GM21786 (cell line): ENCODE results near the gene SLC25A4.
"Not testable (repeated sequence)": the region's sequence is repeated elsewhere in the genome, so short reads cannot be mapped to it uniquely, and the experiment has no call there.

Experiments used
- ATAC-seq: cut with Tn5 transposase; IDR thresholded peaks from one replicate; pipeline ENCODE4 v1.9.1; 2021; ENCODE audit not compliant: unreplicated experiment

Gene SLC25A4

DNA sequence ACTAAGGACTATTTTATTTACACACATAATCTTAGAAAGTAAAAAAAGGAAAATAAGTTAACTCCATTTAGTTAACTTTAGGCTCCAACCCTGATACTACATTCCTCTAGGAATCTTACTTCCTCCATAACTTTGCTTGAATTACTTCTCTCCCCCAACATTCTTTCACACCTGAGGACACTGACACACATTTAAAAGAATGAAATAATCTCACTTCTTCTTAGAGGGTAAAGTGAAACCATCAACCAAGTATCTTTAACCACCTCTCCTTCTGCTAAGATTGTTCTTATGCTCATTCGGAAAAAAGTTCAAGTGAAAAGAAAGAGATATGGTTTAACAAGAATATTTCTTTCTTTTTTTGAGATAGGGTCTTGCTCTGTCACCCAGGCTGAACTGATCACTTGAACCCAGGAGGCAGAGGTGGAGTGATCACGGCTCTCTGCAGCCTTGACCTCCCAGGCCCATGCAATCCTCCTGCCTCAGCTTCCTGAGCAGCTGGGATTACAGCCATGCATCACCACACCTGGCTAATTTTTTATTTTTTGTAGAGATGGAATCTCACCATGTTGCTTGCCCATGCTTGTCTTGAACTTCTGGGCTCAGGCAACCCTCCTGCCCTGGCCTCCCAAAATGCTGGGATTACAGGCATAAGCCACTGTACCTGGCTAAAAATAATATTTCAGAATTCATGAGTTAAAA is 28.5 kb downstream of the SLC25A4 start:
- peak; percentile 80 for ATAC-seq

DNA sequence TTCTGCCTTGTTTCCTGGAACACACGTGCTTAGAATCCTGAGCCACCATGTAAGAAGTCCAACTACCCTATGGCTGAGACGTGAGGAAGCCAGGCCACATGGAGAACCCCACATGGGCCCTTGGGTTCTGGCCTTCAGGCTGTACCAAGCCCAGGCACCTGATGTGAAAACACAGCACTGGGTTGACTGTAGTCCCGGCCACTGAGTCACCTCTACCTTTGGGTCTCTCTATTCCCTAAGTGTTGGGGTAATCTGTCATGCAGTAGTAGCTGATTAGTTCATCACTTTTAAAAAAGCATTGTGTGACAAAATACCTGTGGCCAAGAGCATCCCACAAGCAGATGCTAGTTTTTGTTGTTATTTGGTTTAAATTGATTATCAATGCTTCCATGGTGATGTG is 36.4 kb downstream of the SLC25A4 start:
- no peak for ATAC-seq

DNA sequence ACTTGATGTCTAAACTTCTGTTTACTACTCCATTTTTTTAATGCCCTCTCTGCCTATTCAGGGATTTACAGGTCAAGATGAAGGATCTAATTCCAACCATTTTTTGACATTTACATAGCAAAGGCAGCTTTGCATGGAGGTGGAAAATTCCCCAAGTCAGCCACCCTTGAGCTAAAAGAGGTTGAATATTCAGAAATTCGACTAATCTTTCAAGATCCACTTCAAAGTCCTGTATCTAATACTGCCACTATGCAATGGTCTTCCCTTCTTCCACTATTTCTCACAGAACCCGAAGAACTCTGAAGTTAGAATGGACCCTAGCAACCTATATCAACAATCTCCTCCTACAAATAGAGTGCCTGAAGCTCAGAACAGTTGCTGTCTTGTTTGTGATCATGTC is 39.2 kb downstream of the SLC25A4 start:
- no peak for ATAC-seq

DNA sequence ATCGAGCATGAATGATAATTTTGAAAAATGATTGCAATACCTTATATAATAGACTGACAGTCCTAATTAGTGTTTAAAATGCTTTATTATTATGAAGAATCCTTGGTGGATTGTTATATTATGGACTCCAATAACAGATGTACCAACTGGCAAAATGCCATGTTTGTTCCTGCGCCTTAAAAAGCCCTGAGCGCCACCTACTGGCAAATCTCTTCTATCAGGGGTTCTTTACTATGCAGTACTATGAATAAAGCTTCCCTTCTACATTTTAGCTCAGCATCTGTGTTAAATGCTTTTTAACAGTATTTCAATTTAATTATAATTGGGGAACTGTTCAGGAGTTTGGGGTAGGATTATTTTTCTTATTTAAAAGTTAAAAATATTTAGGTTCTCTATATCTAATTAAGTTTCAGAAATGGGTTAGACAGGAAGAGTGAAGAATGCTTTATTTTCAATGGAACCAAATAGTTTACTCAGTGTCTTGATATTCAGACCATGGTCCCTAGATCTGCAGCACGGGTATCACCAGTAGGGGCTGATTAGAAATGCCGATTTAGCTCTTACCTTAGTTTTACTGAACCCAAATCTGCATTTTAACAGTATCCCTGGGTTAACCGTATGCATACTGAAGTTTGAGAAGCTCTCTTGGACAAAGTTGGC is 40.7 kb downstream of the SLC25A4 start:
- peak; percentile 56 for ATAC-seq

DNA sequence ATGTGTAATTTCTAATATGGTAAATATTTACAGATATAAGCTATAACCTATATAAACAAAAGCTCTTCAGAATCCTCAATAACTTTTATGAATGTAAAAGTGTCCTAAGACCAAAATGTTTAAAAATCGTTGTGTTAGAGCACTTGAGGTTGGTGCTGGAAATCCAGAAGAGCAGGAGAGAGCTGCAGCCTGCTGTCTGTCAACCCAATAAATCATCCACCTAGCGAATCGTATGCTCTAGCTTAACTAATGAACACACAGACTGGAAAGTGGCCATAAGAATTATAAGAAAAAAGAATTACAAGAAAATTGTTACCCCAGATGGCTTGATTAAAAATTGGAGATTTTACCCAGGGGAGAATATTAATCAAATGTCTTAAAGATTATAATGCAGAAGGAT is 43.7 kb downstream of the SLC25A4 start:
- ATAC-seq = no peak

DNA sequence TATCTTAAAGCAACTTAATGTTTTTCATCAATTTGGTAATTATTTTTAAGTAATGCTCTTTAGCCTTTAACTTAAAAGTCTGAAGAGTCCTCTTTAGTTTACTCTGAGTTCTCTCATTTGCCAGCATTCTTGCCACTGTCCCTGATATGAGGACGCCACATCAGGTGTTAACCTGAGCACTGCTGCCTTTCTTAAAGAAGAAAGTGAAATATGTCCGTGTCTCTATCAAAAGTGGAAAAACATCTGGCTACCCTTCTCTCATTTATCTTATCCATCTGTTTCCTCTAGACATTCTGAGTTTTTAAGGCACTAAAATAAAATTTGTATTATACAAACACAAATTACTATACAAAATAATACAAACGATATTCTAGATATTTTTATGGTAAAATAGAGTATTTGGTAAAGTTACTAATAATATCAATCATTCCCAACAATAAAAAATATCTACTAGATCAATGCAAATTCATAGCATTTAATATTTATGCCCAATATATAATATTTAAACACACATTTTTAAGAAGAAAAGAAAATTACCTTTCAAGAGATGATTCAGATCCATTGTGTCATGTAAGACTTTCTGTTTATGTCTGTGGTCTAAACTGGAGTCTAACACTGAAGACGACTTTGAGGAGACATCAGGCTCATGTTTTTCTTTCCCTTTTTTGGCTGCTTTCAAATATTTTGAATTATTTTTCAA is 46.7 kb downstream of the SLC25A4 start:
- ATAC-seq = no peak

DNA sequence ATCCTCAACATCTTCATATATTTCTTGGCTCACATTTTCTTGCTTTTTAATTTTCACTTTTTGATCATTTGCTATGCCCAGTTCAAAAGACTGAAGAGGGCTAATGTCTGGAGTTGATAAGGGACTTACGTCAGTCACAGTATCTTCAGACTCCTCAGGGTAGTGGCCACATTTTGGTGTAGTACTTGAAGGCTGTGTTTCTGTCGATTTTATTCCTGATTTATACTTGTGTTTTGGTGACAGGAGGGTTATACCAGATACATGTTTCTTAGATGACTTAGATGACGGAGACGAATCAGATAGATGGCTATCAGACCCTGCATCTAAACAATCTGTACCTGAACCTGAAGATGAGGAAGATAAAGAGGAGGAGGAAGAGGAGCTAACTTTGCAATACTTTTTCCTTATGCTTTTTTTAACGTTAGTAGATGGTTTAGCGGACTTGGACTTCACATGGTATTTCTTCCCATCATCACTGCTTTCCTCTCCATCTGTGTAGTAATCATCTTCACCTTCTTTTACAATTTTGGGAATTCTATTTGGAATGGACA is 47.3 kb downstream of the SLC25A4 start:
- no peak for ATAC-seq

DNA sequence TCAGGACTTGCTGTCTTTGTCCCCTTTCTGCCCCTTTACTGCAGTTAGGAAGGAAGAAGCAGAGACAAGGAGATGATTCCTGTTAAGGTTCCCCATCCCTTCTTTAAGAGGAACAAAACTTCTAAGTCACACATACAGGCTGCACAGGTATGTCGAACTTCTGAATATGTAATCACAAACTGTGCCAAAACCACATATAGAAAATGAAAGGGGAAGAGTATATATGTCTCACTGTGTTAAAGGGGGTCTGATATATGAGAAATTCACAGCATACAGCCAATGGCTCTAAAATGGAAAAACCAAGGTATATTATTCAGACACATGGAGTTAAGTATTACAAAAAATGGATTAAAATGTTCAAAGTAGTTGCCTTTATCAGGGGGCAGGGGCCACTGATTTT is 49.0 kb downstream of the SLC25A4 start:
- peak; percentile 97 for ATAC-seq

DNA sequence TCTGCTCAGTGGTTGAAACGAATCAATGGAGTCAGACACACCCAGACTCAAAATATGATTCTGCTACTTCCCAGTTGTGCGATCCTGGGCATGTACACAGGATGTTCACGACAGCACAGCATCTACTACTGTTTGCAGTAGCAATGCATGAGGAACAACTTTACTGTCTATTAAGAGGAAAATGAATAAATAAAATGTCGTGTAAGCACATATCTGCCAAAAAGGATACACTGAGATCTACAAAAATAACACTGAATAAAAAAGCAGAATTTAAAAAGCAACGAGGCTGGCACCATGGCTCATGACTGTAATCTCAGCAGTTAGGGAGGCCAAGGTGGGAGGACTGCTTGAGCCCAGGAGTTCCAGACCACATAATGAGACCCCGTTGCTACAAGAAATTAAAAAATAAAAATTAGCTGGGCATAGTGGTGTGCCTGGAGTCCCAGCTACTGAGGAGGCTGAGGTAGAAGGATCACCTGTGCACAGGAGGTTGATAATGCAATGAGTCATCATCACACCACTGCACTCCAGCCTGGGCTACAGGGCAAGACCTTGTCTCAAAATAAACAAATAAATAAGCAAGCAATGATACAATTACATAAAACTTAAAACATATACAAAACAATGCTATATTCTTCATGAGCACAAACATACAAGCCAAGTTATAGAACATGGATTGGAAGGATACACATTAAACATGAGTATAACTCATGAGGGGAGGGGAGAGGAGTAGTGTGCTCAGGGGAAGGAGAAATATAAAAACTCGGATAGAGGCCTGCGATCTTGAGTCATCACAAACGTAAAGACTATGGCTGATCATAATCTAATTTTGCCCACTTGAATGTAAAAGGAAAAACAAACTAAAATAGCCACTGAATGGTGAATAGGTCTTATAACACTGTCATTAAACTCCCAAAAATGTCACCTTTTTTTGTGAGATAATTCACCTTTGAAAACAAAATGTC is 52.1 kb downstream of the SLC25A4 start:
- ATAC-seq = no peak

DNA sequence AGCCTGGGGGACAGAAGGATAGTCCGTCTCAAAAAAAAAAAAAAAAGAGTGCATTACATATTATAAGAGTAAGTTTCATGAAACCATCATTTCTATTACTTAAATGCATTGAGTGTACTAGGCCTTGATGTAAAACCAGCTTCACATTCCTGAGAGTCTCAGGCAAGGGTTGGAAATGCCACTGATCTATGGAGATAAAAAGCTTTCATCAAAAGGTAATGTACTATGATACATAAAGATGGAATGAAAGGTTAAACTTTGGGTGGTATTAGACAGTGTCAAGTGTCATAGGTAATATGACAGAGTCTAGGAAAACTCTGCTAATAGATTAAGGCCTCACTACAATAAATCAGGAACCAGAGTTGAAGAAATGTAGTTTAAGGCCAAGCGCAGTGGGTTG is 53.4 kb downstream of the SLC25A4 start:
- ATAC-seq = no peak

DNA sequence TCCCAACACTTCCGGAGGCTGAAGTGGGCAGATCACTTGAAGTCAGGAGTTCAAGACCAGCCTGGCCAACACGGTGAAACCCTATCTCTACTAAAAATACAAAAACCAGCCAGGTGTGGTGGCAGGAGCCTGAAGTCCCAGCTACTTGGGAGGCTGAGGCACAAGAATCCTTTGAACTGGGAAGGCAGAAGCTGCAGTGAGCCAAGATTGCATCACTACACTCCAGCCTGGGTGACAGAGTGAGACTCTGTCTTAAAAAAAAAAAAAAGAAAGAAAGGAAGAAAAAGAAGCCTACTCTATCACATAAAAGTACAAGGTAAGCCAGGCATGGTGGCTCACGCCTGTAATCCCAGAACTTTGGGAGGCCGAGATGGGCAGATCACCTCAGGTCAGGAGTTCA is 55.1 kb downstream of the SLC25A4 start:
- not testable (repeated sequence) for ATAC-seq
